GM19238 (cell line): Measurements from ENCODE around the gene IL1RL1.

Source experiments
- DNase-seq: peaks from one replicate; pipeline ENCODE4 v3.0.0; 2011; ENCODE audit warnings: low spot score; ENCODE audit not compliant: insufficient read length

Gene IL1RL1

DNA sequence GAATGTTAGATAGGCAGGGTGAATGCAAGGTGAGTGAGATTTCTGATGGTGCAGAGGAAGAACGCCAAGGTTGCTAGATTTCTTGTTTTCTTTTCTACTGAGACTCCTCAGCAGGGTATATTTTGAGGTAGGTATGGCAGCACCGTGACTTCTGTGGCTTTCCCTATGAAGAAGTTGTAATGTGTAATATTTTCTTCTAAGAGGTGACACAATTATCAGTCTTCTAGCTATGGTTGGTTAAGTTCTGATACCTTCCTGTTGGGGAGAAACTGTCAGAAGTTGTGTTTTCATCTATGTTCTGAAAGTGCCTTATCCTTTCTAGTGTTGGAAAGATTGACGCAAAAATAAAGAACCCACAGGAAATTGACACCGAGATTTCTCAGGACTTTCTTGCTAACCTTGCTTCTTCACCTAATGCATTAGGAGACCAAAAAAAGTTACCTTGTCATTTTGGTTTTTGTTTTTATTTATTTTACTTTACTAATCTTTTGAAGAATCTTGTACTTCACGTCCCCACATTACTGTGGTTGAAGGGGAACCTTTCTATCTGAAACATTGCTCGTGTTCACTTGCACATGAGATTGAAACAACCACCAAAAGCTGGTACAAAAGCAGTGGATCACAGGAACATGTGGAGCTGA, 56.1 kb downstream of the IL1RL1 start:
- no peak for DNase-seq

DNA sequence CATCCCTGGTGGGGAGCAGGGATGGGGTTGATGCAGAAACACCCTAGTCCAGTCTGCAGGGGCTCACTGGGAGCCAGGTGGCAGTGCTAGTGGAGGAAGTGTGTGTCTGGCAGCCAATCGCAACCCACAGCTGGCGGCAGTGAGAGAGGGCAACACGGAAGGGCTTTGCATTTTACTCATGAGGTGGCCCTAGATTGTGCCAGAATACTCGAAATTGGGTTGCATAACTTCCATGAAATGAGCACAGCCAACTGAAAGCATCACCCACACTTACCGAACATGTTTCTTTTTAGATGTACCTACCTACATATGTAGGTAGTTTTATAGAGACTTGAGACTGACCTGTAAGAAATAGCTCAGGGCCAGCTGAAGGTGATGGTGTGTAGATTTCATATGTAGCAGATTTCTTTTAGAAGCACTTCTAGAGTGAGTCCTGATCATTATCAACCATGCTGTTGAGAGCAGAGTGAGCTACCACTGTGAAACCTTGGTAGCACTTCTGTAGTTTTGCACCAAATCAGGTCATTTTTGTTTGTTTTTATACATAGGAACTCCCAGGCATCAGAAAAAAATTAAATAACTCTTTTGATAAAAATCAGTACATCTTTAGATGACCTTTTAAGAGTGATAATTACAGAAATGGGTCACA, 57.2 kb downstream of the IL1RL1 start:
- DNase-seq = no peak

DNA sequence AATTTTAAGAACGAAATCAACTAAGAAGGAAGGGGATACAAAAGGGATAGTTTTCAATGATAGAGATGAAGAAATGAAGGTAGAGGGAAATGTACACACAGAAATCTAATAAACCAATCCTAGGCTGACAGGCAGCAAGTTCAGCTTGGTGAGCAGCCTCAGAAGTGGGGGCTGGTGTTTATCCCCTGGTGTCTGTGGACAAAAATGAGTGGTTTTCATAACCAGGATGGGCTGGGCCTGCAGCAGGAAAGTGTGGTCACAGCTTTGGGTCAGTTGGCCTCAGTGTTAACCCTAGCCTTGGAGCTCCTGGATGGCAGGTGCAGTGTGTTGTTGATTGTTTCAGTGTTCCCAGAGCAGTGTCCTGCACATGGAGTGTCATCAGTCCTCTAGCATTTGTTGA, 58.5 kb downstream of the IL1RL1 start:
- no peak for DNase-seq

DNA sequence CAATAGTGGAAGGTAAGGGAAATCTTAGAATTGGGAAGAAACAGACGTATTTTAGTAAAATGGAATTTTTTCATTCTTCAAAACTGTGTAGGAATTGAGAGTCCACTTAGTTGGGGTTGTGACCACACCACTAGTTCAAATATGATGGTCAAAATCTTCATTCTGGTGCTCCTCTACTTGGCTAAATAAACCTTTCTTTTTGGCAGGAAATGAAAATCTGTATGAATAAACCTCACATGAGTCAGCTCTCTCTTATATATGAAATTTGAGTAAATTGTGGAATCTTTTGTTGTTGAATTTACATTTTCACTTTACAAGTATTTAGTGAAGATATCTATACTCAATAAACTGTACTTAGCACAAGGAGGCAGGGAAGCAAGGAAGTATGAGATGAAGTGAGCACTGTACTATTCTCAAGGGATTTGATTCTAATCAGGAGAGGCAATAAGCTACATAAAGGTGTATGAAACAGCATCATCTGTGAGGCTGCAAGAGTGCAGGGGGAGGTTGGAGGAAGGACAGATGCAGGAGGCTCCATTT, 64.8 kb downstream of the IL1RL1 start:
- no peak for DNase-seq

DNA sequence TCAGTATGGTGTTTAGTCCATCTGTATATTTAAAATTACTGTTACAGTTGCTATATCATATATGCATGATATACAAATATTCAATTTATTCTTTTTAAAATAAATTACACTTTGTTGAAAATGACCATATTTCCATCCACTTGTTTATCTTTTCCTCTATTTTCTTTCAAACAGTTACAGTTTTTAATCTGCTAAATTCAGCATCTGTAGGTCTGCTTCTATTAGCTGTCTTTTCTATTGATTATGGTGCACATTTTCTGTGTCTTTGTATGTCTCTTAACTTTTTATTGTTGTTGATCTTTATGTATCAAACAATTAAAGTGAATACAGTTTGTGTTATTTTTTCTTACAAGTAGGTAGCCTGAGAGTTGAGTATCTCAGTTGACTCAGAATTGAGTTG, 72.4 kb downstream of the IL1RL1 start:
- no peak for DNase-seq

DNA sequence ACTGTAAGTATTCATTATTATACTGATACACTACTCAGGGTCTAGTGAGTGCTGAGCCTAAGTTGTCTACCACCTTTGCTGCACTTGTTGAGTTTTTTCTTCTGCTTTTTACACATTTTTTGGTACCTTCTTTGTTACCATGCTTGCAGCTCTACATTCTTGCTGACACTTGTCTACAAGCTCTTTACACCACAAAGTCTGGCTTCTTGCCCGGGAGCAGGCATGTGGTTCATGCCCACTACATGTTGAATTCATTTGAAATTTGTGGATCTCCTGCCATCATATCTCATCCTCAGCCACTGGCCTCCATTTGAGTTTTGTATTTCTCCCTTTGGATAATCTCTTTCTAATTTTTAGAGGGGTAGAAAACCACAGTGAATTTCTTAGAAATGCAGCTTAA, 74.2 kb downstream of the IL1RL1 start:
- no peak for DNase-seq

DNA sequence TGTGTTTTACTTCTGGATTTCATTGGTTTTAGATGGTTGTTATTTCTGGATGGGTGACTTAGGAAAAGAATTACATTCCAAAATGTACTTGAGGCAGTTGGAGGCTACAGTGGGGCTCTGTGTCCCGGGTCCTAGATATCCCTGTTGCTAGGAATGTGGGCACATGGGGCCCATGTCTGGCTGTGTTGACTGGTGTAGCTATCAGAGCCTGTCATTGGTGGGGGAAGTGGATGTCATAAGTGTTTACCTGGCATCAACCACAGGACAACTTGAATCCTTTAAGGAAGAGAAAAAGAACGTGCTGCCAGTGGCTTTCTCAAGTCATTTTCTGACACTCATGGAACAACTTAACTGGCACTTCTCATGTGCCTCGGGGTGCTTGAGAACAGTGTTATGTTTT, 74.6 kb downstream of the IL1RL1 start:
- DNase-seq = no peak

DNA sequence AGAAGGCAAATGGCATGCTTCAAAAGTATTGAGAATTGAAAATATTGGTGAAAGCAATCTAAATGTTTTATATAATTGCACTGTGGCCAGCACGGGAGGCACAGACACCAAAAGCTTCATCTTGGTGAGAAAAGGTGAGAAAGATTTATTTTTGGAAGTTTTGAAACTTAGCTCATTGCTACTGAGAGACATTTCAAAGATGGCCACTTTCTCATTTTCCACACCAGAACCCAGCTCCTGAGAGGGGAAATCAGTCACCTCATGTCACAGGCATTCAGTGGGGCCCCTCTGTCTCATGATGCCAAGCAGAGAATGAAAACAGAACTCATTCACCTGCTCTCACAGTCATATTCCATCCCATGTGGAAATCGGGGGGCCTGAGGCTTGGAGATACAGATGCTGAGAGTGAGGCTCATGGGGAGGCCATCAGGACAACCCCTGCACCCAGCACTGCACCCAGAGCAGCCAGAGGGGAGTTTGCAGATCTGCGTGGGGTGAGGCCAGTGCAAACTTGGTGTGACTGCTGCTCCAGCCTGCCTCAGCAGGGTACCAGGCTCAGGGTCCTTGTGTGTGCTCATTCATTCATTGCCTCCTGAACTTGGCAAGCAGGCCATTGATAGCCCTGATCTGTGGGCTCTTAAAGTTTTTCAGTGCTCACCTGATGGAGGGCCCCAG, 75.6 kb downstream of the IL1RL1 start:
- no peak for DNase-seq

DNA sequence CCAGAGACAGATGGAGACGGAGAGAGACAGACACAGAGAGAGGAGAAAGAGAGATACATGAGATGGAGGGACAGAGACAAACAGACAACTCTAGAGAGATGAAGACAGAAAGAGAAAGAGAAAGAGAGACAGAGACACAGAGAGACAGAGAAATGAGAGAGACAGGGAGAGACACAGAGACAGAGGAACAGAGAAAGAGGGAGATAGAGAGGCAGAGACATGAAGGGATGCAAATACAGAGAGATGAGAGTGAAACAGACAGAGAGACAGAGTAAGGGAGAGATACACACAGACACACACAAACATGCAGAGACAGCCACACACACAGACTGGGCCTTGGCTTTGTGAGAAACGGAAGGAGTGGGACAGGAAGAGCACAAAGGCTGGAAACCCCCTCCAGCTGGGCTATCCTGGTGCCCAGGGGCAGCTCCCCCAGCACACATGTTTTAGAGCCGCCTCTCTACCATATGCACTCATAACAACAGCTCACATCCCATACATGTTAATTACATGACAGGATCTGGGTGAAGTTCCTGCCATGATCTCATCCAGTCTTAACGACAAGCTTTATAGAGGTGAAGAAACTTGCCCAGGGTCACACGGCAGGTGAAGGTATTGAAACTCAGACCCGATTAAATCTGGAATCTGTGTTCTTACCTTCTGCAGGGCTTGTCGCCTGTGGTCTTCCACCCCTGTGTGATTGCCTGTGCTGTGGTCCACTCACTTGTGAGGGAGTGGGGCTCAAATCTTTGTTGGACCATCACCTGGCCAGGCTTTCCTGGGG, 76.6 kb downstream of the IL1RL1 start:
- no peak for DNase-seq

DNA sequence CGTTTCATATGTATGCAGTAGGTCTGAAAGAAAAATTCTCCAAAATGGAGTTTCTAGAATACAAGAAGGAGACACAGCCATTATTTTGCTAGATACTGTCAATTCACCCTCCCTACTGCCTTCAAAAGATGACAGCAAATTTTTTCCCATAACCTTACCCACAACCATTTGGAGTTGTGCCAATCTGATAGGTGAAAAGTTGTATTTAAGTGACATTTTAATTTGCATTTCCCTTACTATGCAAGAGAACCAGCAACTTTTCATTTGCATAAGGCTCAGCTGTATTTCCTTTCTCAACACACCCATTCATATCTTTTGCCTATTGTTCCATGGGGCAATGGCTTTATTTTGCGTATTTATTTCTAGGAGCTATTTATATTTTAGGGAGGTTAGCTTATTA, 80.2 kb downstream of the IL1RL1 start:
- no peak for DNase-seq

DNA sequence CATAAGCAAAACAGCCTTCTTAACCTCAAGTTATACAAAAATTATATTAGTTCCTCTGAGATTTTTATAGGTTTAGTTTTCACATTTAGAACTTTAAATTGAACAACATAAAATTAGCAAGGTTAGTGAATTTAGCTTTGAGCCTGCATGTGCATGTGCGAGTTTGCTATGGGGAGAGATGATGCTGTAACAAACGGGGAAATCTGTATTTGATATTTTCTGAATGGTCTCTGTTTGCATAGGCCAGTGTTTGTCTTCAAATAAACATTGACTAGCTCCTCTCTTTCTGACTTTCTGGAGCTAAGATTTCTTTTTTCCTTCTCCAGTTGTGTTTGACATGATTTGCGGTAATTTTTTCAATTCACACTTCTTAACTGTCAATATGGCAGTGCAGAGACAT, 80.7 kb downstream of the IL1RL1 start:
- no peak for DNase-seq

DNA sequence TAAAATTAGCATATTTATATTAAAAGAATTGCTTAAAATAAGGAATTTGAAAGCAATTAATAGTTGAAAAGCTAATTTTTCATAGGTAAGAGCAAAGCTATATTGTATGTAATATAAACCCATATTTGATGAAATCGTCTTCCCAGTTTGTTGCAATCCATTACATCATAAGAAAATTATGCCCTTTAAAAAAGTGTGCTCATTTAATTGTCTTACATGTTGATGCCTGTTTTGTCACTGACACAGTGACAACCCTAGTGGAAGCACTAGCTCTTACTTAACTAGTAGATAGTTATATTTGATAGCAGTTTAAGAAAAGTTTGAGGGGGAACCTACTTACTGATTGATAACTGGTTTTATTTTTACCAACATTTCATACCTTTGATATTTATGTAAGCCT, 81.6 kb downstream of the IL1RL1 start:
- no peak for DNase-seq

DNA sequence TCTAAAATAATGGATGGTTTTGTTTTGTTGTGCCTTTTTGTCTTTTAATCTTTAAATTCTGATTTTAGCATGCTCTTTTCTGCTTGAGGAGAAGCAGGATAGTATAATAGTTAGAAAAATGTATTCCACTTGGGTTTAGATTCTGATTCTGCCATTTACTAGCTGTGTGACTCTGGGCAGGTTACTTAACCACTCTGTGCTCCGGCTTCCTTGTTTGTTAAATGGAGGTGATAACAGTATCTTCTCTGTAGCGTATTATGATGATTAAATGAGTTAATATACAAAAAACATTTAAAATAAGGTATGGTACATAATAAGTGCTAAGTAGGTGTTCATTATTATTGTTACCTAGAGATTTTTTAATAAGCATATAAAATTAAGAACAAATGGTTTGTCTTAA, 84.6 kb downstream of the IL1RL1 start:
- no peak for DNase-seq

DNA sequence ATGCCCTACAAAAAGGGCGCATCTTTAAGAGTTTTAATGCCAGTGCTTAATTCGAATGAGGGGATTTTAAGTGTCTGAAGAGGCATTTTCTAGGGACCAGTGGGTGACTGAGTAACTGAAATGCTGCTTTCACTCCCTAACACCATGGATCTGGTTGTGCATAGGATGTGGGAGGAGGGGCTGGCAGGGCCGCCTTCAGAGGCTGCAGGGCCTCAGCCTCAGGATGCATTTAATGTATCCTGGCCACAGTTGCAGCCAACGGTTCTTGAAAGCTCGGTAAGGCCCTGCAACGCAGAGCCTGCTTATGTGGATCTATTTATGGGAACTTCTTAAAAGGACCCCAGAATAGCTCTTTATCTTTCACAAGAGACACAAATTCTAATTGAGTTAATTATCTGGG, 85.8 kb downstream of the IL1RL1 start:
- DNase-seq = no peak

DNA sequence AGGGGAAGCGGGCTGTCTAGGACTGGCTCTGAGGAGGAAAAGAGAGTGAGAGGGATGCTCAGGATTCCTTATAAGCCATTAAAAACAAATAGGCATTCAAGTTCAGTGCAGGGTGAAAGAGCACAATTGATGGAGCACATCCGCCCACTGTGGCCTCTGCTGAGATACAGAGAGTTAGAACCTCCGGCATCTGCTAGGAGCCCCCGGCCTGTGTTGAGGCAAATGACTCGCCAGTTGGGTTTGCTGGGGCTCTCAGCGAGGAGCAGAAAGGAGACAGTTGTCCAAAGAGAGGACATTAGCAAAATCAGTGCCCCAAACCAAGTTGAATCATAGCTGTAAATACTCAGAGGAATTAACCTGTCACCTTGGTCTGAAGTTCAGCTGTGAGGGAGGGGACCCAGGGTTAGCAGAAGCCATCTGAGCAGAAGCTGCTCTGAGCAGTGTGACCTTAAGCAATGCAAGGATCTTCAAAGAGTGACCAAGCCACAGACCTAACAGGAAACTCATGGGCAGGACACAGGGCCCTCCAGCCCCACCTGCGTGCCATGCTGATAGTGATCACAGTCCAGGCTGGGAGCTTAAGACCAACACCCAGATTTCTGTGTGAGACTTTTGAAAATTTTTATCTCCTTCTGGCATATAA, 88.3 kb downstream of the IL1RL1 start:
- DNase-seq = no peak

DNA sequence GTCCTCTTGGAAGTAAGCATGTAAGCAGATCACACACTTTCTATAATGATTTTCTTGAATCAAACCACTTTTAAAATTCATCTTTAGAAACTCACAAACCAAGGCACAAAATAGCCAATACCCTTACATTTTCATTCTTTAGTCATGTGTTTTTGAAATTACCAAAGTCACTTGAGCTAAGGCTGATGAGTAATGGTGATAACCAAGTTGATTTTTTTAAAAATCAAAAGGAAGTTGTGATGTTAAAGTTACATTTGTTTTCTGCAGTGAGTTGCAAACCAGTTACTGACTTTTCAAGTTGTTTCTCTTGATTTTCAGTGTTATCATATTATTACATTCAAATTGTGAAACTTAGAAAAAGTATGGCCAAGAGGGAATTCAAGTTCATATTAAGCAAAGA, 90.1 kb downstream of the IL1RL1 start:
- no peak for DNase-seq
